CD14-positive monocyte (primary cell): Measurements from ENCODE around the gene ASF1B. TPM values are rescaled to one million over a fixed set of nuclear protein-coding genes. Genes with fewer than 3 reads are reported as not detected.

Experiments
- DNase-seq, 3 donors: peaks; one replicate each; pipeline ENCODE4 v3.0.0-alpha.2; 2011 to 2022
- H2AFZ ChIP-seq: 2 replicates; pipeline ENCODE4 v1.6.0; 2012; ENCODE audit warnings: mild to moderate bottlenecking, low read depth, low read length, inconsistent platforms; ENCODE audit not compliant: insufficient read depth, poor library complexity, severe bottlenecking
- H3K27ac ChIP-seq, 2 donors: 1 replicate in 1 of 2; 2 replicates in 1 of 2; pipeline ENCODE4 v1.5.1; 2012 to 2013; ENCODE audit warnings: low read length in 2 of 2, control low read depth in 1 of 2, inconsistent platforms in 1 of 2, low read depth in 1 of 2, mild to moderate bottlenecking in 1 of 2
- H3K27me3 ChIP-seq, 2 donors: one replicate each; pipeline versions ENCODE4 v1.6.0 to v1.6.1; 2011 to 2013; ENCODE audit warnings: low read length in 2 of 2; ENCODE audit not compliant: control insufficient read depth in 2 of 2, insufficient read depth in 2 of 2
- H3K36me3 ChIP-seq, 2 donors: replicated peaks in 1 of 2; 1 replicate in 1 of 2; 2 replicates in 1 of 2; pipeline versions ENCODE4 v1.5.1 to v1.6.1; 2012 to 2013; ENCODE audit warnings: low read length in 2 of 2, control low read depth in 1 of 2, inconsistent platforms in 1 of 2, mild to moderate bottlenecking in 1 of 2; ENCODE audit not compliant: insufficient read depth in 2 of 2, control insufficient read depth in 1 of 2
- H3K4me1 ChIP-seq, 2 donors: 1 replicate in 1 of 2; 2 replicates in 1 of 2; pipeline versions ENCODE4 v1.5.1 to v1.6.1; 2012 to 2013; ENCODE audit warnings: low read length in 2 of 2, control low read depth in 1 of 2, inconsistent platforms in 1 of 2, mild to moderate bottlenecking in 1 of 2, moderate library complexity in 1 of 2; ENCODE audit not compliant: insufficient read depth in 2 of 2, control insufficient read depth in 1 of 2
- H3K4me2 ChIP-seq: replicated peaks from 2 replicates; pipeline ENCODE3; 2012; ENCODE audit warnings: low read length, moderate library complexity, mild to moderate bottlenecking; ENCODE audit not compliant: poor library complexity, severe bottlenecking; ENCODE audit errors: extremely low read depth
- H3K4me3 ChIP-seq, 3 experiments: fragments of 200-600 bp in 1 of 3; sonication (generic) in 1 of 3; replicated peaks in 1 of 3; 1 replicate in 2 of 3; 2 replicates in 1 of 3; pipeline ENCODE4 v1.5.1; 2011 to 2013; ENCODE audit warnings: low read length in 3 of 3, mild to moderate bottlenecking in 3 of 3, control low read depth in 2 of 3, low read depth in 2 of 3, inconsistent platforms in 1 of 3, moderate library complexity in 1 of 3
- H3K79me2 ChIP-seq: 2 replicates; pipeline ENCODE4 v1.6.0; 2012; ENCODE audit warnings: mild to moderate bottlenecking, control low read depth, inconsistent platforms, low read length, moderate library complexity; ENCODE audit not compliant: insufficient read depth
- H3K9ac ChIP-seq: 2 replicates; pipeline ENCODE4 v1.6.0; 2017; ENCODE audit warnings: low read length, mild to moderate bottlenecking; ENCODE audit not compliant: insufficient read depth, poor library complexity, severe bottlenecking
- H3K9me3 ChIP-seq, 2 donors: replicated peaks in 1 of 2; 1 replicate in 1 of 2; 2 replicates in 1 of 2; pipeline versions ENCODE4 v1.5.1 to v1.6.1; 2012 to 2013; ENCODE audit warnings: low read length in 2 of 2, control low read depth in 1 of 2; ENCODE audit not compliant: control insufficient read depth in 1 of 2, insufficient read depth in 1 of 2
- H4K20me1 ChIP-seq: 2 replicates; pipeline ENCODE4 v1.6.0; 2012; ENCODE audit warnings: mild to moderate bottlenecking, low read length, control low read depth, moderate library complexity; ENCODE audit not compliant: insufficient read depth
- H3K27ac Mint-ChIP-seq, 7 donors: one replicate each; pipeline ENCODE4 v1.8.0; 2020; ENCODE audit warnings: mild to moderate bottlenecking in 7 of 7, mixed read lengths in 7 of 7, moderate library complexity in 6 of 7, inconsistent platforms in 2 of 7
- H3K27me3 Mint-ChIP-seq, 3 donors: one replicate each; pipeline ENCODE4 v1.8.0; 2021 to 2022; ENCODE audit warnings: low read depth in 3 of 3, mild to moderate bottlenecking in 3 of 3, mixed read lengths in 3 of 3, moderate library complexity in 3 of 3, inconsistent platforms in 1 of 3
- H3K36me3 Mint-ChIP-seq, 2 donors: one replicate each; pipeline ENCODE4 v1.8.0; 2020; ENCODE audit warnings: mixed read lengths in 2 of 2, inconsistent platforms in 1 of 2, mild to moderate bottlenecking in 1 of 2
- H3K4me1 Mint-ChIP-seq: one replicate; pipeline ENCODE4 v1.8.0; 2020; ENCODE audit warnings: mild to moderate bottlenecking, mixed read lengths
- H3K4me3 Mint-ChIP-seq, 2 donors: one replicate each; pipeline ENCODE4 v1.8.0; 2020; ENCODE audit warnings: mild to moderate bottlenecking in 2 of 2, mixed read lengths in 2 of 2, moderate library complexity in 1 of 2
- H3K9me3 Mint-ChIP-seq, 7 donors: one replicate each; pipeline ENCODE4 v1.8.0; 2020 to 2022; ENCODE audit warnings: mixed read lengths in 7 of 7, mild to moderate bottlenecking in 6 of 7, moderate library complexity in 6 of 7, inconsistent platforms in 2 of 7
- CTCF ChIP-seq: fragments of 200-600 bp; IDR thresholded peaks from one replicate; pipeline ENCODE4 v1.8.0; 2022; ENCODE audit warnings: antibody characterized with exemption, mild to moderate bottlenecking
- WGBS: methylation state at CpG from one replicate; pipeline ENCODE4 v1.1.5; 2013; ENCODE audit warnings: missing lambda C conversion rate; ENCODE audit not compliant: insufficient coverage; 5-methylcytosine and 5-hydroxymethylcytosine counted together
- intact Hi-C, 2 donors: fragments of 100-400 bp; cut with micrococcal nuclease; formaldehyde crosslinking; loops; one replicate each; pipeline versions ENCODE4 v1.15.0 to v1.15.1; 2023
- polyA plus RNA-seq, 3 donors: library from polyadenylated mRNA; depleted of rRNA in 1 of 3; unstranded in 2 of 3; stranded (reverse) in 1 of 3; fragments of 300-500 nt in 2 of 3; fragments of >200 nt in 1 of 3; fragmentation: Illumina TruSeq in 2 of 3; gene quantifications; 1 replicate in 2 of 3; 2 replicates in 1 of 3; pipeline ENCODE4 v1.2.3, GENCODE V29; 2012 to 2021

ASF1B gene
- polyA plus RNA-seq, 3 donors = 6.3 to 13.4 (median 9.2) TPM

GRCh38 chr19:14106840-14107239 lies 29.5 kb downstream of the ASF1B start:
- WGBS = 95% methylated on average over 7 of the region's 16 CpGs
- peaks cover 42 to 94% of the 10 kb centered on the region in 2 donors for H3K36me3 Mint-ChIP-seq
- Histone ChIP-seq H3K4me3 (no peak overlapping the region), H3K9me3 (no peaks in the 10 kb centered on the region), H3K4me2 (no peak overlapping the region), H2AFZ (no peak overlapping the region), H3K9ac (no peak overlapping the region), H4K20me1 (peaks cover 96% of the 10 kb centered on the region), H3K36me3 (peaks cover 57 to 74% of the 10 kb centered on the region in 2 donors), H3K27me3 (no peaks in the 10 kb centered on the region), H3K79me2 (peaks cover 34% of the 10 kb centered on the region), H3K27ac (no peak overlapping the region), H3K4me1 (peaks cover 0 to 3% of the 10 kb centered on the region in 2 donors)
- peaks cover 0 to 2% (median 0%) of the 10 kb centered on the region in 3 donors for H3K27me3 Mint-ChIP-seq
- H3K4me1 Mint-ChIP-seq = peaks cover 4% of the 10 kb centered on the region
- DNase-seq = no peak
- no peak for TF ChIP-seq CTCF
- intact Hi-C loops = no loop called here
- no peaks in the 10 kb centered on the region for H3K9me3 Mint-ChIP-seq
- H3K4me3 Mint-ChIP-seq = no peak overlapping the region
- no peak overlapping the region for H3K27ac Mint-ChIP-seq

DNA sequence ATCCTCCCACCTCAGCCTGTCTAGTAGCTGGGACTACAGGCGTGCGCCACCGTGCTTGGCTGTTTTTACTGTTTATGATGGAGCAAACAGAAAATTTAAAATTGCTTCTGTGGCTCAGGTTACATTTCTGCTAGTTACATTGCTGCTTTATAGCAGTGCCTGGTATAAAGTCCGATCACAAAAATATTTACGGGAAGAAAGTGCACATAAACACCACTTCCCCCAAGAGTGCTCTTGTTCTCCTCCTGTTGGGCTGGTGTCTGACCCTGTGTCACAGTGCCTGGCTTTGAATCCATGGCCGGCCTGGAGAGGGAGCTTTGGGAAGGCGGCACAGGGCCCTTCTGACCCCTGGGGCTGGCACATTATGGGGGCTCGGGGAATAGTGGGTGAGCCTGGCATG lies 30.7 kb downstream of the ASF1B start:
- Histone ChIP-seq H3K4me3 (no peak overlapping the region), H4K20me1 (peaks cover 96% of the 10 kb centered on the region), H3K9me3 (no peaks in the 10 kb centered on the region), H3K79me2 (peaks cover 22% of the 10 kb centered on the region), H3K27me3 (no peaks in the 10 kb centered on the region), H3K27ac (no peak overlapping the region), H3K9ac (no peak overlapping the region), H2AFZ (no peak overlapping the region), H3K36me3 (peaks cover 66 to 78% of the 10 kb centered on the region in 2 donors), H3K4me1 (no peaks in the 10 kb centered on the region), H3K4me2 (no peak overlapping the region)
- Mint-ChIP-seq H3K36me3 (peaks cover 49 to 95% of the 10 kb centered on the region in 2 donors), H3K4me1 (peaks cover 1% of the 10 kb centered on the region), H3K4me3 (no peak overlapping the region), H3K9me3 (no peaks in the 10 kb centered on the region), H3K27me3 (peaks cover 0 to 2% (median 0%) of the 10 kb centered on the region in 3 donors), H3K27ac (peak overlapping the region in 2 of 7 donors; percentile 48 to 54)
- no peak for TF ChIP-seq CTCF
- intact Hi-C loops = no loop called here
- 93% methylated on average over 7 of the region's 8 CpGs for WGBS
- no peak for DNase-seq
